Gastrocnemius medialis (tissue), 4 donors: ENCODE data around the gene HES4.

Source experiments
- POLR2A ChIP-seq, 2 donors: fragments of 450-650 bp; IDR thresholded peaks; one replicate each; pipeline ENCODE4 v1.6.1; 2017; ENCODE audit warnings: antibody characterized with exemption in 2 of 2, mild to moderate bottlenecking in 2 of 2, moderate library complexity in 2 of 2
- TF ChIP-seq, protein P1 (sequence below), 5 experiments: fragments of 450-650 bp in 3 of 5; fragments of 200-600 bp in 2 of 5; sonication (generic) in 2 of 5; IDR thresholded peaks in 4 of 5; conservative IDR thresholded peaks in 1 of 5; 1 replicate in 4 of 5; 2 replicates in 1 of 5; pipeline ENCODE4 v1.5.1; 2016 to 2019; ENCODE audit warnings: antibody characterized with exemption in 5 of 5, mild to moderate bottlenecking in 3 of 5, moderate library complexity in 3 of 5

DNA sequence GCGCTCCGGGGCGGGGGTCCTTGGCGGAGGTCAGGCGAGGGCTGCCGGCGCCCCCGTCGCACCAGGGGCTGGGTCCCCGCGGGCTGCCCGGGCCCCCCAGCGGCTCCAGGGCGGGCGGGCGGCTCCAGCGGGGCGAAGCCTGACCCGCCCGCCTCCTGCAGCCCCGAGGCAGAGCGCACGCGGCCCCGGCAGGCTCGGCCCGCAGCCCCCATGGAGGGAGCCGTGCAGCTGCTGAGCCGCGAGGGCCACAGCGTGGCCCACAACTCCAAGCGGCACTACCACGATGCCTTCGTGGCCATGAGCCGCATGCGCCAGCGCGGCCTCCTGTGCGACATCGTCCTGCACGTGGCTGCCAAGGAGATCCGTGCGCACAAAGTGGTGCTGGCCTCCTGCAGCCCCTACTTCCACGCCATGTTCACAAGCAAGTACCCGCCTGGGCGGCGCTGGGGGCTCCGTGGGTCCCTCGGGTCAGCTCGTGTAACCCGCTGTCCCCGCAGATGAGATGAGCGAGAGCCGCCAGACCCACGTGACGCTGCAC lies 38.7 kb downstream of the HES4 start:
- TF ChIP-seq, protein P1, sequence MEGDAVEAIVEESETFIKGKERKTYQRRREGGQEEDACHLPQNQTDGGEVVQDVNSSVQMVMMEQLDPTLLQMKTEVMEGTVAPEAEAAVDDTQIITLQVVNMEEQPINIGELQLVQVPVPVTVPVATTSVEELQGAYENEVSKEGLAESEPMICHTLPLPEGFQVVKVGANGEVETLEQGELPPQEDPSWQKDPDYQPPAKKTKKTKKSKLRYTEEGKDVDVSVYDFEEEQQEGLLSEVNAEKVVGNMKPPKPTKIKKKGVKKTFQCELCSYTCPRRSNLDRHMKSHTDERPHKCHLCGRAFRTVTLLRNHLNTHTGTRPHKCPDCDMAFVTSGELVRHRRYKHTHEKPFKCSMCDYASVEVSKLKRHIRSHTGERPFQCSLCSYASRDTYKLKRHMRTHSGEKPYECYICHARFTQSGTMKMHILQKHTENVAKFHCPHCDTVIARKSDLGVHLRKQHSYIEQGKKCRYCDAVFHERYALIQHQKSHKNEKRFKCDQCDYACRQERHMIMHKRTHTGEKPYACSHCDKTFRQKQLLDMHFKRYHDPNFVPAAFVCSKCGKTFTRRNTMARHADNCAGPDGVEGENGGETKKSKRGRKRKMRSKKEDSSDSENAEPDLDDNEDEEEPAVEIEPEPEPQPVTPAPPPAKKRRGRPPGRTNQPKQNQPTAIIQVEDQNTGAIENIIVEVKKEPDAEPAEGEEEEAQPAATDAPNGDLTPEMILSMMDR (IDR thresholded peaks at IDR 0.05 in 4 of 5, conservative IDR thresholded peaks at IDR 0.05 in 1 of 5): no peak
- no peak for TF ChIP-seq POLR2A (IDR thresholded peaks at IDR 0.05)
